ENCODE results near the gene ZMYND8. TPM values are rescaled to one million over a fixed set of nuclear protein-coding genes. Genes with fewer than 3 reads are reported as not detected.

Gene ZMYND8
- total and polyA plus RNA-seq, 2 of the 8 experiments (the other 6 are each of a cell fraction or from before 2014, with no cell fraction given), result 50.5 to 163 TPM

DNA sequence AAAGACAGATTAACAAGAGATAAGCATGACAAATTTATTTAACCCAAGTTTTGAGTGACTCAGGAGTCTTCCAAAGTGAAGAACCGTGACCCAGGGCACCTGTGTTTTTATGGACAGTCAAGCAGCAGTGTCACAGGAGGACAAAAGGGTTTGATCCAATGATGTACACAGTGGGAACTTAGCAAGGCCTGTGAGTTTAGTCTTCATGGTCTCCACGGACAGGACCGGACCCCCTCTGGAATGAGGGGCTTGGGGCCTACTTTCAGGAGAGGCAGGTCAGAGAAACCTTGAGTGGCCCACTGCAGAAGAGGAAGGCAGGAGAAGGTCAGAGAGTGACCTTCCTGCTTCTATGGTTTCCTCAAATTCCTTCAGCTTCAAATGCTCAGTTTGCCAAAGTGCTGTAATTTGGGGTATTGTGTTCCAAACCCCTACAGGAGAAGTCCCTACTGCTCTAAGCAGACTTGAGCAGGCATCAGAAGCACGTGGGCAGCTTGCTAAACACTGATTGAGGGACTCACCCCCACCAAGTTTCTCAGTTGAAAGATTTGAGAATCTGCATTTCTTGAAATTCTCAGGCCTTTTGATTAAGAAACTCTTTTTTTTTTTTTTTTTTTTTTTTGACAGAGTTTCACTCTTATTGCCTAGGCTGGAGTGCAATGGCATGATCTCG, 26.4 kb upstream of the ZMYND8 start (continued):
- no peak for TF ChIP-seq PHF8 (conservative IDR thresholded peaks at IDR 0.05; ENCODE audit: low read depth, low read length)
- TF ChIP-seq TAF7 (optimal IDR thresholded peaks at IDR 0.05; ENCODE audit: borderline replicate concordance, low read depth, low read length), result no peak
- no peak for TF ChIP-seq TEAD4 (IDR thresholded peaks at IDR 0.05; ENCODE audit: low read depth, low read length)

All from H1 (cell line).